ENCODE data around the gene CFAP52. TPM values are rescaled to one million over a fixed set of nuclear protein-coding genes. Genes with fewer than 3 reads are reported as not detected.

The CFAP52 gene
- total RNA-seq, 1 experiment from 2014 or later = not detected

DNA sequence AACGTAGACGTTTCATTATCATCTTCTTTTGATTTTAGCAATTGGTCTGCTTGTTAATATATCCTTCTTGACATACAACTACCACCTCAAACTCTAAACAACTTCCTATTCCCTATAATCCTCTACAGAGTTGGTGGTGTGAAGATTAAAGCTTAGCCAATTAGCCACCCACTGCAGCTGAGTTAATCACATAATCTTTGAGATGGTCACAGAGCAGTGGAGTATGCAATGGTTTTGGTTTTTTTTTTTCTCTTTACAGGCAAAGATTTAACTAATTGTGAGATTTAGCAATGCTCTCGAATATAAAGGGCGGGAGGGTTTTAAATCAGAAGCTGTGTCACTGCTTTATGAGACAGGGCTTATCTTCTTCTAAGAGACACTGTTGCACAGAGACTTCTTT lies 37.8 kb upstream of the CFAP52 start:
- no TSS peak for BruUV-seq (replicated peaks)
- Histone ChIP-seq H4K20me1 (ENCODE audit: insufficient read depth) (no peaks in the 10 kb centered on the region), H2AFZ (ENCODE audit: low read depth, low read length, poor library complexity, severe bottlenecking) (no peak overlapping the region), H3K4me2 (ENCODE audit: low read length) (no peak overlapping the region), H3K9me3 (ENCODE audit: control insufficient read depth in 1 of 2, insufficient read depth in 1 of 2, low read depth in 1 of 2, low read length in 2 of 2) (no peaks in the 10 kb centered on the region), H3K4me3 (replicated peaks in 1 of 2; ENCODE audit: low read depth in 1 of 2, low read length in 2 of 2) (no peak overlapping the region), H3K79me2 (ENCODE audit: insufficient read depth, low read length) (no peaks in the 10 kb centered on the region), H3K9ac (ENCODE audit: low read length) (no peak overlapping the region), H3K9me2 (ENCODE audit: insufficient read depth) (no peaks in the 10 kb centered on the region), H3K36me3 (ENCODE audit: control insufficient read depth in 1 of 2, insufficient read depth in 2 of 2, low read length in 2 of 2) (no peaks in the 10 kb centered on the region), H3K27me3 (ENCODE audit: insufficient read depth, low read length) (no peaks in the 10 kb centered on the region), H3K27ac (ENCODE audit: low read depth, low read length) (no peak overlapping the region), H3K4me1 (ENCODE audit: control insufficient read depth in 1 of 2, insufficient read depth in 2 of 2, low read length in 2 of 2) (no peaks in the 10 kb centered on the region)
- TF ChIP-seq ATF3 (IDR thresholded peaks at IDR 0.05) (no peak), CTCF (IDR thresholded peaks at IDR 0.05 in 2 of 3, conservative IDR thresholded peaks at IDR 0.05 in 1 of 3; ENCODE audit: borderline replicate concordance in 1 of 3, insufficient read depth in 1 of 3, low read depth in 2 of 3, low read length in 2 of 3) (no peak), EGR1 (IDR thresholded peaks at IDR 0.05; ENCODE audit: low read depth) (no peak), YY1 (IDR thresholded peaks at IDR 0.05; ENCODE audit: extremely low read depth, insufficient replicate concordance, low read depth, low read length) (no peak), EZH2phosphoT487 (IDR thresholded peaks at IDR 0.05; ENCODE audit: borderline replicate concordance) (no peak), ELF1 (IDR thresholded peaks at IDR 0.05; ENCODE audit: borderline replicate concordance, low read depth) (no peak), EZH2 (IDR thresholded peaks at IDR 0.05) (no peak), POLR2AphosphoS5 (IDR thresholded peaks at IDR 0.05; ENCODE audit: low read depth, low read length) (no peak), JUND (IDR thresholded peaks at IDR 0.05) (no peak), TCF7L2 (IDR thresholded peaks at IDR 0.05; ENCODE audit: borderline replicate concordance, extremely low read depth, insufficient read depth, insufficient read length) (no peak)
- CTCF ChIA-PET = no interaction called here
- ATAC-seq = no peak
- intact Hi-C loops (cut with micrococcal nuclease) = no loop called here
- no peak for DNase-seq (ENCODE audit: low read depth, low spot score)
- RAD21 ChIA-PET (ENCODE audit: low non-redundant PET in 1 of 2, low total read pairs in 2 of 2, uncharacterized antibody in 2 of 2, unreplicated experiment in 2 of 2) = no interaction called here
- POLR2A ChIA-PET = no interaction called here
